Mucosa of gallbladder (tissue), 1 donor: Measurements from ENCODE around the gene CLEC1B. TPM values are rescaled to one million over a fixed set of nuclear protein-coding genes. Genes with fewer than 3 reads are reported as not detected.
"Not testable (repeated sequence)": the region's sequence is repeated elsewhere in the genome, so short reads cannot be mapped to it uniquely, and the experiment has no call there.

Source experiments
- DNase-seq: peaks from one replicate; pipeline ENCODE4 v3.0.0-alpha.2; 2020; ENCODE audit warnings: low spot score
- total RNA-seq: library from RNA; stranded (reverse); gene quantifications from one replicate; pipeline ENCODE4 v1.2.1, GENCODE V29; 2021
- donor health status: DM: no; HTN: no; CAD: no.

CLEC1B gene
- total RNA-seq, 1 donor from 2014 or later, result not detected

- DNase-seq, result not testable (repeated sequence)
Measured at GRCh38 chr12:9974731-9975130, 24.2 kb downstream of the CLEC1B start.

DNA sequence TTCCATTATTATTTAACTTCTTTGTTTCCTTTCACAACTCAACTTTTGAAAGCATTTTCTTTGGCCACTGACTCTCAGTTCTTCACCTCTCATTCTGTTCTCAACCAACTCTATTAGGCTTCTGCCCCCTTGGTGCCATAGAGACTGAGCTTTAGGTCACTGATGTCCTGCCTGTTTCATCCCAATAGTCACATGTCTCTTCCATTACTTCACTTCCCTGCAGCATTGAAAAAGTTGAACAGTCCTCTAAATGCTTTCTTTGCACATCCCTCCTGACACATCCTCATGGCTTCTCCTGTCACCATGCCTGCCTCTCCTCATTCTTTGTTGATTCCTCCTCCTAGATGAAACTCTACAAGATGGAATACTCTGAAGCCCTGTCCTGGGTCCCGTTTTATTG lies 25.0 kb downstream of the CLEC1B start:
- DNase-seq, result no peak

DNA sequence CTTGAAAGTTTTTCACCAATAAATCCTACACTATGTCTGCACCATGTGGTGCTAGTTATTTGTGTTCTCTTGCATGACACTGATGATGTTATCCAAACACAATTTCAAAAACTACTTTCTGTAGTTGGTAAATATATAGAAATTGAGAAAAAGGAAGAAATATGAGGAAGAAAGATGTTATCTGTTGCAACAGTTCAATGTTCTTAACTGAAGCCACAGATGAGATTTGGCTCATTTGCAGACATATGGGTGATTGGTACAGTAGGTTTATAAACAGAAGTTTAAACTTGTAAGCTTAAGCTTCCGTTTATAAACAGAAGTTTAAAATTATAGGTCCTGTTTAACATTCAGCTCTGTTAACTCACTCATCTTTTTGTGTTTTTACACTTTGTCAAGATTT lies 27.7 kb downstream of the CLEC1B start, which contains the start of gene CLEC12A:
TSS of gene CLEC12A (plus strand) at position 229 of the 400 bp plus-strand sequence. CDS start 188 bp downstream, outside the sequence.
- no peak for DNase-seq

DNA sequence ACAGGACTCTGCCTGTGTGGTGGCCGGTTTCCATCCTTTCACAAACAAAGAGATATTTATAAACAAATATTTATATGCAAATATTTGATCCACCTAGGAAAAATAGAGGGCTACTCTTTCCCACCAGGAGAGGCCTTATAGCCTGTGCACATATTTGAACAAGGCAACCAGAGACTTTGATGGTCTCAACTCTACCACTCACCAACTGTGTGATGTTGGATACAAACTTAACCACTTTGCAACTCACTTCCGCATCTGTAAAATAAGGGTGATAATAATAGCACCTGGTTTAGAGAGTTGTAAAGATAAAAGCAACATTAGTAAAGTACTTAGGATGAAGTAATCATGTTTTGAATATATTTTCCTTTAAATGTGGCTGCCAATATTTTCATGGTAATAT lies 29.2 kb downstream of the CLEC1B start:
- DNase-seq, result no peak

DNA sequence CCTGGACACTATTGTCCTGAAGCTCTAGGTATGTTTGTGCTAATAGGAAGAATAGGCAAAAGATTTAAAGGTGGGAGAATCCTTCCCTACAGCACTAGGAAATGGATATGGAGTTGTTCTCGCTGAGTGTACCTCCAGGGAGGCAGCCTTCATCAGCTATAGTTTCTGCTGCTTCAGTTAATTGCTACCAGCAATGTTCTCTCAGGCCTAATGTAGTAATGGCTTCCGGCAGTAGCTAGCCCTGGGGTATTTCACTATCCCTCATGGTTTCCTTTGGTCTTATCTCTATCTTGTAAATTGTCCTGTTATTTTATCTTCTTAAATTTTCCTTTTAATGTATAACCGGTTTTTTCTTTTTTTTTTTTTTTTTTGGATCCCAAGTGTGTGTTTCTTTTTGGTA lies 37.0 kb downstream of the CLEC1B start:
- no peak for DNase-seq

DNA sequence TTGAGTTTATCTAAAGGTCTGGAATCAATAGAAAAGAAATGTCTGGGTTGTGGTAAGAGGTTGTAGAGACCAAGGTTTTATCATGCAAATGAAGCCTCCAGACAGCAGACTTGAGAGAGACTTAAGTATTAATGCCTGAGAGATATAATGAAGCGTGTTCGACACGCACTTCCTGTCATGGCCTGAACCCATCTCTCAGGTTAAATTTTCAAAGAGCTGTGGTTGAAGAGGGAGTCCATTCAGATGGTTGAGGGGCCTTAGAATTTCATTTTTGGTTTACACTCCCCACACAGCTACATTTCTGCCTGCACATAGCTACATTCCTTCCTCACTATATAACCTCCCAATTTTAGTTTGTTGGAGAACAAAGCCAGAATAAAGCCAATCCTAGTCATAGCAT lies 37.8 kb downstream of the CLEC1B start:
- DNase-seq, result no peak

DNA sequence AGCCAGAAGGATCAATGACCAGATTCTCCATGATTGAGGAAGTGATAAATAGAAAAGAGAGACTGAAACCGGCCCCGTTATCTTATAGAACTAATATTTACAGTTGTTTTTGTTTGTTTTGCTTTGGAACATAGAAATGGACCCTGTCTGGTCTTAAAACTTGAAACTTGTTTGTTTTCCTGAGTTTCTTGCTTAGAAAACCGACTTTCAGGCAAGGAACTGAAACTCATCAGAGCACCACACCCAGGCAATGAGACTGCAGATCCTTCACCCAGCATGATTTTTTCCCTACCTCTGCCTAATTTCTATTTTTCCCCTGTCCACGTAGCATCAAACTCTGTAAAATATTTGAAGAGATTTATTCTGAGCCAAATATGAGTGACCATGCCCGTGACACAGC lies 38.3 kb downstream of the CLEC1B start:
- DNase-seq, result no peak

- no peak for DNase-seq
Measured at GRCh38 chr12:9957834-9958233, 41.1 kb downstream of the CLEC1B start.

- not testable (repeated sequence) for DNase-seq
Measured at GRCh38 chr12:9952954-9953729, 45.8 kb downstream of the CLEC1B start.

GRCh38 chr12:9951026-9951675 lies 47.8 kb downstream of the CLEC1B start:
- no peak for DNase-seq

- no peak for DNase-seq
Measured at GRCh38 chr12:9948606-9949296, 50.2 kb downstream of the CLEC1B start.

DNA sequence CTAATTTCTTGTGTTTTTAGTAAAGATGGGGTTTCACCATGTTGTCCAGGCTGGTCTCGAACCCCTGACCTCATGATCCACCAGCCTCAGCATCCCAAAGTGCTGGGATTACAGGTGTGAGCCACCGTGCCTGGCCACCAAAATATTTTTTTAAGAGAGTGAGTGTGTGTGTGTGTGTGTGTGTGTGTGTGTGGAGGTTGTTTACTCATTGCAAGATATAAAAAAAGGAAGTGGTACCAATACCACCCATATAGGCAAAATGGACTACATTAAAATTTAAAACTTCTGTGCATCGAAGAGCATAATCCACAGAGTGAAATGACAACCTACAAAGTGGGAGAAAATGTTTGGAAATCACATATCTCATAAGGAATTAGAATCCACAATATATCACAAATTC lies 51.2 kb downstream of the CLEC1B start:
- no peak for DNase-seq

DNA sequence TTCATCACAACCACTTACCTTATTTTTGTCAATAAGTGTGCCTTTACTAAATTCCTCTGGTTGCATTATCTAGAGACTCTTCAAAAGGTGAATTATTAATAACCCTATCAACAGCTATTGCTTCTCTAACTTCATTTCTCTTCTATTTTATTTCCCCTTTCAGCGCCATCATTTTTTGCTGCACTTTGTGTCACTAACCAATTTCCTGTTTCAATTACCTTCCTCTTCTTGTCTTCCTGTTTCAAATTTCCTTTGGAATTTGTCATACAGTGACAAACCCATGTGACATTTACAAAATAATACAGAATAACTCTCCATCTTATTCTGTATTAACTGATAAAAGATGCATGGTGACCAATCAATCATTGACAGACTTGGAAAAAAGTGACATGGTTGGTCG lies 54.5 kb downstream of the CLEC1B start:
- DNase-seq, result no peak

DNA sequence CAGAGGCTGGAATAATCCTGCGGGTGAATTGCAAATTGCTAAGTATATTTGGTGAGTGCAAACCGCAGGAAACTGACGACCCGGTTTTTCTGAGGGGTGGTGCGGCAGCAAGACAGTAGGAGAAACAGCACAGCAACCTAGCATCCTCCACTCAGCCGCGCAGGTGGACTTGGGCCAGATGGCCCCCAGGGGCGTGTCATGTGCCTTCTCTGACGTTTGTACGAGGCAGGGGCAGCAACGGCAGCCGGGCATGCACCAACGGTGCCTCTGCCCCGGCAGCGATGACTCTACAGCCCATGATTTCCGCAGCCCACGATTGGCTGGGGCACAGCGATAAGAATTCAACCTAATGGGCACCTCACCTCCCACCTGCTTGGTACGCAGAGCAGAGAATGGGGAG lies 55.7 kb downstream of the CLEC1B start:
- DNase-seq, result no peak

Other genes starting within 250 kb of the CLEC1B start
- gene CD69, start 238.2 kb downstream of the CLEC1B start, total RNA-seq, result 18.4 TPM
- gene KLRF1, start 171.6 kb downstream of the CLEC1B start, total RNA-seq, result not detected
- 10.1 TPM for gene CLEC2B, start 129.8 kb downstream of the CLEC1B start, total RNA-seq
- gene KLRF2, start 117.6 kb downstream of the CLEC1B start, total RNA-seq, result not detected
- gene CLEC2A, start 66.8 kb downstream of the CLEC1B start, total RNA-seq, result not detected
- 3.5 TPM for gene CLEC12A, start 27.7 kb downstream of the CLEC1B start, total RNA-seq
- gene CLEC12B, start 11.5 kb upstream of the CLEC1B start, total RNA-seq, result not detected
- 1.2 TPM for gene CLEC9A, start 31.6 kb upstream of the CLEC1B start, total RNA-seq
- gene CLEC1A, start 99.9 kb upstream of the CLEC1B start, total RNA-seq, result 3.5 TPM
- gene CLEC7A, start 131.1 kb upstream of the CLEC1B start, total RNA-seq, result 10.8 TPM
- gene OLR1, start 173.0 kb upstream of the CLEC1B start, total RNA-seq, result 10.1 TPM
- gene TMEM52B, start 179.9 kb upstream of the CLEC1B start, total RNA-seq, result 0.86 TPM
- gene GABARAPL1, start 213.8 kb upstream of the CLEC1B start, total RNA-seq, result 154 TPM